Stimulated activated CD4-positive, alpha-beta T cell treated with anti-CD3 and anti-CD28 coated beads, Interleukin-2, amount 100 ng/mL, for 48 hours (primary cell): ENCODE measurements around the gene CHAC2.

Experiments
- DNase-seq, 2 donors: peaks; one replicate each; pipeline ENCODE4 v3.0.0-alpha.2; 2020

The CHAC2 gene

DNA sequence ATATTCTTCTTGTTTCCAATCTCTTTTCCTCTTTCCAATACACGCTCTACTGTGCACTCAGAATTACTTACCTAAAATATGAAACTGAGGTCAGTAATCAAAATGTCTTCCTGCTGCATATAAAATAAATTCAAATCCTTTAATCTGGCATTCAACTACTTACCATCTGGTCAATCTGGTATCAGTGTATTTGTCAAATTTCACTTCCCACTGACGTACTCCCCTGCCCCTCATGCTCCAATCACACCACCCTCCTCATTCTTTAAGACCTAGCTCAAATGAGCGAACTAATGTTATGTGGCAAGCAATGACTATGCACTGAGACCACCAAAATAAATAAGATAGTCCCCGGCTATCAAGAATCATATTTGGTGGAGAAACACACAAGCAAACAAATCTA is 12.5 kb downstream of the CHAC2 start:
- DNase-seq, result no peak

- no peak for DNase-seq
Measured at GRCh38 chr2:53782676-53783075, 15.1 kb downstream of the CHAC2 start.

GRCh38 chr2:53784436-53784835 is 16.8 kb downstream of the CHAC2 start:
- DNase-seq, result no peak

- DNase-seq, result no peak
Measured at GRCh38 chr2:53785366-53785765, 17.8 kb downstream of the CHAC2 start.

- peak; percentile 7 for DNase-seq
Measured at GRCh38 chr2:53786352-53786704, 18.7 kb downstream of the CHAC2 start.

- DNase-seq, result peak; percentile 76 to 79
Measured at GRCh38 chr2:53786705-53787613, 19.4 kb downstream of the CHAC2 start, which contains the start of the genes ASB3 and ERLEC1. ASB3 (minus strand) TSS chr2:53786953; CDS start chr2:53765572, 21,381 bp downstream. ERLEC1 (plus strand) TSS chr2:53787044; CDS start chr2:53787211, 167 bp downstream.

DNA sequence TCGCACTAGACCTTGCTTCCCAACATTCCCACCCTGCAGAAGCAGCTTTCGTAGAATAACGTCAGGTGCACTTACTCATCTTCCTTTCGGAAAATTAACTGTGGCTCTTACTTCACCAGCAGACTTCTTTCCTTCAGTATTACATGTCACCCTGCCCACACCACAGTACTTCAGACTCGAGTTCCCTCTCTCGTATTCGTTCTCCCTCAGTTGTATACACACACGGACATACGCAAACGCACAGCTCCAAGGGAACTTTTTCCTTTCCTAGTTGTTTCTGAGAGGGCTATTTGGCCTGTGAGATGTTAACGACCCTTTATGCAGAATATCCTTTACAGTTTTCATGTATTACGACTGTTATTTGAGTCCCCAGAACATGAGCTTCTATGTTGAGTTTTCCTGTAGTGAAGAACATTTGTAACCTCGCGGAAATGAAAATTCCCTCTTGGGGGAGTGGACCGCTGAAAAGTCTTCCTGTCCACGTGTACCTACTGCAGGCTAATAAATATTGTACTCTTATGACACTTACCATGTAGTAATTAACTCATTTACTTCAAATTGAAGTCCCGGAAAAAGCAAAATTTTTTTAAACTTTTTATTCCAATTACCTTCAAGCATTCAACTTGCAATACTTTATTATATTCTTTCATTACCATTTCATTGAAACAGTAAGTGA is 20.1 kb downstream of the CHAC2 start:
- DNase-seq, result peak in 1 of 2 donors; percentile 13

DNA sequence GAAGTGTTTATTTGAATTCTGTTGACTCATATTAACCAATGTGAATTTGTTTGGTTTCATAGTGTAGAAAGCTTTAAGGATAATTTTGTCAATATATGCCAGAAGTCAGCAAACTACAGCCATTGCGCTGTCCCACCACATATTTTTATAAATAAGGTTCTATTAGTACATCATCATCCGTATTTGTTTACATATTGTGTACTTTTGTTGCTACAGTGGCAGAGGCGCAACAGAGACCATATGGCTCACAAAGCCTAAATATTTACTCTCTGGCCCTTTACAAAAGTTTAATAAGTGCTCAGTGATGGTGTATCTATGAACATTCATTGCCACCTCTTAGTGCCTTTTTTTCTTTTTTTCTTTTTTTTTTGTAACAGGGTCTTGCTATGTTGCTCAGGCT is 25.7 kb downstream of the CHAC2 start:
- no peak for DNase-seq

GRCh38 chr2:53793821-53794220 is 26.2 kb downstream of the CHAC2 start:
- DNase-seq, result no peak

DNA sequence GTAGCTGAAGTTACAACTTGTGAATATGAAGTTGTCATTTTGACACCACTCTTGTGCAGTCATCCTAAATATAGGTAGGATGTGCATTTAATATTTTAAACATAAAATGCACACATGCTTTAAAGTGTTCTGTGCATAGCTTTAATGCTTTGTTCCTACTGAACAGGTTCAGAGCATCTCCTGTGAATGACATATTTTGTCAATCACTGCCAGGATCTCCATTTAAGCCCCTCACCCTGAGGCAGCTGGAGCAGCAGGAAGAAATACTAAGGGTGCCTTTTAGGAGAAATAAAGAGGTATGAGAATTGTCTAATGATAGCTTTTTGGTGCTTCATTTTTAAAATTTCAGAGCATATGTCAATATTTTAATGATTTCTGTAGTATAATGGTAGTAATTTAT is 33.9 kb downstream of the CHAC2 start:
- DNase-seq, result no peak

- DNase-seq, result no peak
Measured at GRCh38 chr2:53802617-53803151, 35.1 kb downstream of the CHAC2 start.

DNA sequence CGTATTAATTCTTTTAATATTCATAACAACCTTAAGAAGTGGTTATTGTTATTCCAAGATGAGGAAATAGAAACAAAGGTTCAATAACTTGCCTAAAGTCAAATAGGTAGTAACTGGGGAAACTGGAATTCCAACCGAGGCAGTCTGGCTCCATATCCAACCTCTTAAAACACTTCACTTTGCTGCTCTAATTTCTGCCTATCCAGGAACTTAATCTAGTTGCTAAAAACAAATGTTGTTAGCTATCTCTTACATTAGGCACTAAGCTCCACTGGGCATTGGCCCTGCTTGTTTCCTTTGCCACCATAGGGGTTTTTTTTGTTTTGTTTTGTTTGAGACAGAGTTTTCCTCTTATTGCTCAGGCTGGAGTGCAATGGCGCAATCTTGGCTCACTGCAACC is 44.0 kb downstream of the CHAC2 start:
- DNase-seq, result no peak

- no peak for DNase-seq
Measured at GRCh38 chr2:53813151-53813550, 45.5 kb downstream of the CHAC2 start.

GRCh38 chr2:53818854-53819435 is 51.3 kb downstream of the CHAC2 start:
- DNase-seq, result no peak

DNA sequence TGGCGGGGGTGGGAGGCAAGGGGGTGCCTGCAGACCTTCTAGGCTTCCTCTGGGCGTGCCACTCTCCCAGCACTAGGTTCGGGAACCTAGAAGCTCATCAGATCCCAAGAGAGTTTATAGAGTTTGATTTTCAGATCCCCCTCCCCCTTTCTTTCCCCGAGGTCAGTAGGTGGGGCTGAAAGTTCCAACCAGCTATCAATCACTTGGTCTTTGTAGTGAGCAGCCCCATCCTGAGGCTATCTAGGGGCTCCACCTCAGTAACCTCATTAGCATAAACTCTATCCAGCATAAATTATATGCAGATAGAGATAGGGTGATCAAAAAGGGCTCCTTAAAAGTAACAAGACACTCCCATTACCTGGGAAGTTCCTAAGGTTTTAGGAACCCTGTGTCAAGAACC is 52.0 kb downstream of the CHAC2 start:
- no peak for DNase-seq

GRCh38 chr2:53820048-53820447 is 52.4 kb downstream of the CHAC2 start:
- DNase-seq, result no peak

GRCh38 chr2:53820711-53821110 is 53.1 kb downstream of the CHAC2 start:
- no peak for DNase-seq

DNA sequence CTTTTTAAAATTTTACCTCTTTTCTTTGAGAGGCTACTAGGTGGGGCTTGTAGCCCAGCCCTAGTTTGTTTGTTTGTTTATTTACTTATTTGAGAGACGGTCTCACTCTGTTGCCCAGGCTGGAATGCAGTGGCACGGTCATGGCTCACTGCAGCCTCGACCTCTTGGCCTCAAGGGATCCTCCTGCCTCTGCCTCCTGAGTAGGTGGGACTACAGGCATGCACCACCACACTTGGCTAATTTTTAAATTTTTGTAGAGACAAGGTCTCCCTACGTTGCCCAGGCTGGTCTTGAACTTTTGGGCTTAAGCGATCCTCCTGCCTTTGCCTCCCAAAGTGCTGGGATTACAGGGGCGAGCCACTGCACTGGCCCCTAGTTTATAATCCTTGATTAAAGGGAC is 54.2 kb downstream of the CHAC2 start:
- no peak for DNase-seq

GRCh38 chr2:53823639-53824038 is 56.0 kb downstream of the CHAC2 start:
- peak in 1 of 2 donors; percentile 10 for DNase-seq
